Liver (tissue), 3 donors: ENCODE measurements around the gene TUFT1.

ENCODE experiments used
- ATF3 ChIP-seq: IDR thresholded peaks from 2 replicates; pipeline ENCODE4 v1.6.1; 2016; ENCODE audit warnings: antibody characterized with exemption
- EGR1 ChIP-seq, 2 donors: IDR thresholded peaks; 2 replicates each; pipeline ENCODE4 v1.6.1; 2016 to 2018; ENCODE audit warnings: antibody characterized with exemption in 2 of 2, low read depth in 2 of 2
- JUND ChIP-seq, 2 donors: IDR thresholded peaks; 2 replicates each; pipeline ENCODE4 v1.6.1; 2016; ENCODE audit warnings: antibody characterized with exemption in 2 of 2
- RAD21 ChIP-seq, 2 donors: IDR thresholded peaks; 2 replicates each; pipeline ENCODE4 v1.6.1; 2016; ENCODE audit warnings: antibody characterized with exemption in 2 of 2, mild to moderate bottlenecking in 2 of 2
- SP1 ChIP-seq: IDR thresholded peaks from 2 replicates; pipeline ENCODE4 v1.6.1; 2018; ENCODE audit warnings: antibody characterized with exemption, mild to moderate bottlenecking
- TAF1 ChIP-seq: conservative IDR thresholded peaks from 2 replicates; pipeline ENCODE4 v1.6.1; 2016; ENCODE audit warnings: antibody characterized with exemption, mild to moderate bottlenecking
- TF ChIP-seq, protein P1 (sequence below): fragments of 150-350 bp; IDR thresholded peaks from 2 replicates; pipeline ENCODE4 v1.5.1; 2017; ENCODE audit warnings: improper control_type of control experiment, low read depth, low read length; ENCODE audit not compliant: missing input control
- donor health status: healthy.
- donor health status: healthy.

- TF ChIP-seq EGR1 (IDR thresholded peaks at IDR 0.05; ENCODE audit: low read depth in 2 of 2): no peak
- TF ChIP-seq ATF3: no peak
- TF ChIP-seq SP1: no peak
- TF ChIP-seq, protein P1, sequence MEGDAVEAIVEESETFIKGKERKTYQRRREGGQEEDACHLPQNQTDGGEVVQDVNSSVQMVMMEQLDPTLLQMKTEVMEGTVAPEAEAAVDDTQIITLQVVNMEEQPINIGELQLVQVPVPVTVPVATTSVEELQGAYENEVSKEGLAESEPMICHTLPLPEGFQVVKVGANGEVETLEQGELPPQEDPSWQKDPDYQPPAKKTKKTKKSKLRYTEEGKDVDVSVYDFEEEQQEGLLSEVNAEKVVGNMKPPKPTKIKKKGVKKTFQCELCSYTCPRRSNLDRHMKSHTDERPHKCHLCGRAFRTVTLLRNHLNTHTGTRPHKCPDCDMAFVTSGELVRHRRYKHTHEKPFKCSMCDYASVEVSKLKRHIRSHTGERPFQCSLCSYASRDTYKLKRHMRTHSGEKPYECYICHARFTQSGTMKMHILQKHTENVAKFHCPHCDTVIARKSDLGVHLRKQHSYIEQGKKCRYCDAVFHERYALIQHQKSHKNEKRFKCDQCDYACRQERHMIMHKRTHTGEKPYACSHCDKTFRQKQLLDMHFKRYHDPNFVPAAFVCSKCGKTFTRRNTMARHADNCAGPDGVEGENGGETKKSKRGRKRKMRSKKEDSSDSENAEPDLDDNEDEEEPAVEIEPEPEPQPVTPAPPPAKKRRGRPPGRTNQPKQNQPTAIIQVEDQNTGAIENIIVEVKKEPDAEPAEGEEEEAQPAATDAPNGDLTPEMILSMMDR: no peak
- no peak for TF ChIP-seq RAD21 (IDR thresholded peaks at IDR 0.05)
- TF ChIP-seq TAF1: no peak
- no peak for TF ChIP-seq JUND (IDR thresholded peaks at IDR 0.05)
Observed at GRCh38 chr1:151624783-151625182, 84.7 kb downstream of the TUFT1 start.
